Activated naive CD8-positive, alpha-beta T cell treated with anti-CD3 and anti-CD28 coated beads, Interleukin-2, amount 50 U/mL, for 24 hours (primary cell): ENCODE results near the gene CDH26.

Experiments
- ATAC-seq: fragments of 150-1000 bp; cut with Tn5 transposase; one replicate; pipeline ENCODE4 v1.10.0; 2021
- DNase-seq: peaks from one replicate; pipeline ENCODE4 v3.0.0; 2021
- H3K27ac Mint-ChIP-seq: one replicate; pipeline ENCODE4 v1.8.0; 2021; ENCODE audit warnings: mild to moderate bottlenecking, mixed read lengths
- H3K27me3 Mint-ChIP-seq: one replicate; pipeline ENCODE4 v1.8.0; 2021; ENCODE audit warnings: mixed read lengths
- H3K36me3 Mint-ChIP-seq: one replicate; pipeline ENCODE4 v1.8.0; 2021; ENCODE audit warnings: low read depth, mixed read lengths
- H3K4me1 Mint-ChIP-seq: one replicate; pipeline ENCODE4 v1.8.0; 2021; ENCODE audit warnings: mixed read lengths
- H3K4me3 Mint-ChIP-seq: one replicate; pipeline ENCODE4 v1.8.0; 2021; ENCODE audit warnings: mild to moderate bottlenecking, moderate library complexity, mixed read lengths
- H3K9me3 Mint-ChIP-seq: one replicate; pipeline ENCODE4 v1.8.0; 2021; ENCODE audit warnings: mixed read lengths

The CDH26 gene

DNA sequence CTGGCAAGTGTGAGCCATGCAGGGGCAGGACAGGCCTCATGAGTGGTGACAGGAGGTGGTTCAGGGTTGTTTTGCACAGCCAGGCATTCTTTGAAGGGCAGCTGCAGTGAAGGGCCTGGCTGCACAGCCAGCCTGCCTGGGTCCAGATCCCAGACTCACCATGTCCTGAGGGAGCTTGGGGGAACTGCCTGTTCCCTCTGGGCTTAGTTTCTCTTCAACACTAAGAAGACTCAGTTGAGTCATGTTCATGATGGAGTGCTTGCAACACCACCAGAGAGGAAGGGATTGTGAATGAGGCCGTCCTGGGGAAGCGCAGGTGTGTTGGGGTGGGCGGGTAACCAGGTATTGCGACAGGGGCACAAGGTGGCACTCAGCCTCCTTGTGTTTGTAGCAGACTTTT, 102.4 kb downstream of the CDH26 start:
- Mint-ChIP-seq H3K27ac (no peak overlapping the region), H3K9me3 (no peaks in the 10 kb centered on the region), H3K4me1 (peaks cover 40% of the 10 kb centered on the region), H3K36me3 (no peaks in the 10 kb centered on the region), H3K4me3 (no peak overlapping the region), H3K27me3 (peaks cover 2% of the 10 kb centered on the region)
- DNase-seq (no peak), ATAC-seq (no peak)

DNA sequence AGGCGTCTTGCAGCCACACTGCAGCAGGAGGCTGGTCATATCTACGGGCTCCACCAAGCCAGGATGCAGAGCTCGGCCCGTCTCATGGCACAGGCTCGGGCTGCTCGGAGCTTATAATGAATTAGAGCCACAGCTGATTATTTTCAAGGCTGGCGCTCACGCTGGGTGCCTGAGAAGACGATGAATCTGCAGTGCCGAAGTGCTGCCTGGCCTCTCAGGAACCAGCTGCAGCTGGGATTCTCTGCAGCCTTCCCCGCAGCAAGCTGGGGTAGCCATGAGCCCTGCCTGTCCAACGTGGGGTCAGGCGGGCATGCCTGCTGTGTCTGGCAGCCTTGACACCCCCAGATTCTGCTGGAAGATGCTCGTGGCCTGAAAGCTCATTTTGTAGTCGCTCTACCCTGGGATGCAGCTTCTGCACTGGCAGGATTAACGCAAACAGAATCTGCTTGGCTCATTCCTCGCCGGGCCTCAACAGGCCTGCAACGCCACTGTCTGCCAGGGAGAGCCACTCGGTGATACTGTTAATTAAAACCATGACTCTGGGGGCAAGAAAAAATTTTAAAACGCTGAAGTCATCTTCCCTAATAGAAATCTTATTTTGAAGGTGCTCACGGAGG, 104.3 kb downstream of the CDH26 start:
- Mint-ChIP-seq H3K27ac (no peak overlapping the region), H3K27me3 (peaks cover 2% of the 10 kb centered on the region), H3K4me1 (peaks cover 22% of the 10 kb centered on the region), H3K9me3 (no peaks in the 10 kb centered on the region), H3K36me3 (no peaks in the 10 kb centered on the region), H3K4me3 (no peak overlapping the region)
- no peak for ATAC-seq
- DNase-seq = no peak

GRCh38 chr20:60063048-60063451, 104.8 kb downstream of the CDH26 start:
- no peak for ATAC-seq
- no peak for DNase-seq
- H3K4me3 Mint-ChIP-seq = no peak overlapping the region
- peaks cover 2% of the 10 kb centered on the region for H3K27me3 Mint-ChIP-seq
- H3K36me3 Mint-ChIP-seq = no peaks in the 10 kb centered on the region
- peaks cover 17% of the 10 kb centered on the region for H3K4me1 Mint-ChIP-seq
- H3K27ac Mint-ChIP-seq = no peak overlapping the region
- no peaks in the 10 kb centered on the region for H3K9me3 Mint-ChIP-seq

- H3K4me1 Mint-ChIP-seq = peaks cover 10% of the 10 kb centered on the region
- DNase-seq (no peak), ATAC-seq (no peak)
- H3K27ac Mint-ChIP-seq = no peak overlapping the region
- no peaks in the 10 kb centered on the region for H3K36me3 Mint-ChIP-seq
- H3K9me3 Mint-ChIP-seq = no peaks in the 10 kb centered on the region
- no peak overlapping the region for H3K4me3 Mint-ChIP-seq
- H3K27me3 Mint-ChIP-seq = peaks cover 2% of the 10 kb centered on the region
These were observed 105.6 kb downstream of the CDH26 start for GRCh38 chr20:60063739-60064380.
